ENCODE measurements around the gene BICD2.

Gene BICD2

DNA sequence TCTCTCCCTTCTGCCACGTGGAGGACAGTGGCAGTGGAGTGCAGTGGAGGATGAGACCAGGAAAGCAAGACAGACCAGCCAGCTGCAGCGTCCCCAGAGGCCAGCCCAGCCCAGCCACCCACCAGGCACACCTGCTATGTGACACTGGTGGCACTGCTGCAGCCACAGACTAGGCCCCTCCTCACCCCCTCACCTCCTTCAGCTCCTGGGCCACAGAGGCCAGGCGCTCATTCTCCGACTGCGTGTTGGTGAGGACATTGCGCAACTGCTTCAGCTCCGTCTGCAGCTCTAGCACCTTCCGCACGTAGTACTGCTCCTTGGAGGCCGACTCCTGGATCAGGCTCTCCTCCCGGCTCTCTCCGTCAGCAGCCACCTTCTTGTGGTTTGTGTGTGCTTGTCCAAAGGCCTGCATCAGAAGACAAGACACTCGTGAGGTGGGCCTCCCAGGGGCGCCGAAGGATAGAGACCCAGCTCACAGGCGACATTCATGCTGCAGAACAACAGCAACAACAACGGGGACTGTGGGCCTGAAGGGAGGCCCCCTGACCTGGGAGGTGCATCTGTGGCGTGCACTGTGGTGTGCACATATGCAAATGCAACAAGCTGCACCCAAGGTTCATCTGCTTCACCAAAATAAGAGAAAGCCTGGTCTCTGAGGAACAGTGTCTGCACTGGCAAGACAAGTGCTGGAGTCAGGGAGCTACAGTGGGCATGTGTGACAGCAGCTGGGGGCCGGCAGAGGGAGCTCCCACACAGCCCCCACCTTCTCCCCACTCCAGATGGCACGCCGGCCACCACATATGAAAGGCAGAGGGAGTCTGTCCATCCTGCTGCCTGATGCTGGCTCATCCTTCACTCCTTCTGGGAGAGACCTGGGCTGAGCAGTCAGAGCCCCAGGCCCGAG lies 35.5 kb downstream of the BICD2 start:
- H3K4me3 ChIP-seq (ENCODE audit: low read depth, low read length): no peak overlapping the region

DNA sequence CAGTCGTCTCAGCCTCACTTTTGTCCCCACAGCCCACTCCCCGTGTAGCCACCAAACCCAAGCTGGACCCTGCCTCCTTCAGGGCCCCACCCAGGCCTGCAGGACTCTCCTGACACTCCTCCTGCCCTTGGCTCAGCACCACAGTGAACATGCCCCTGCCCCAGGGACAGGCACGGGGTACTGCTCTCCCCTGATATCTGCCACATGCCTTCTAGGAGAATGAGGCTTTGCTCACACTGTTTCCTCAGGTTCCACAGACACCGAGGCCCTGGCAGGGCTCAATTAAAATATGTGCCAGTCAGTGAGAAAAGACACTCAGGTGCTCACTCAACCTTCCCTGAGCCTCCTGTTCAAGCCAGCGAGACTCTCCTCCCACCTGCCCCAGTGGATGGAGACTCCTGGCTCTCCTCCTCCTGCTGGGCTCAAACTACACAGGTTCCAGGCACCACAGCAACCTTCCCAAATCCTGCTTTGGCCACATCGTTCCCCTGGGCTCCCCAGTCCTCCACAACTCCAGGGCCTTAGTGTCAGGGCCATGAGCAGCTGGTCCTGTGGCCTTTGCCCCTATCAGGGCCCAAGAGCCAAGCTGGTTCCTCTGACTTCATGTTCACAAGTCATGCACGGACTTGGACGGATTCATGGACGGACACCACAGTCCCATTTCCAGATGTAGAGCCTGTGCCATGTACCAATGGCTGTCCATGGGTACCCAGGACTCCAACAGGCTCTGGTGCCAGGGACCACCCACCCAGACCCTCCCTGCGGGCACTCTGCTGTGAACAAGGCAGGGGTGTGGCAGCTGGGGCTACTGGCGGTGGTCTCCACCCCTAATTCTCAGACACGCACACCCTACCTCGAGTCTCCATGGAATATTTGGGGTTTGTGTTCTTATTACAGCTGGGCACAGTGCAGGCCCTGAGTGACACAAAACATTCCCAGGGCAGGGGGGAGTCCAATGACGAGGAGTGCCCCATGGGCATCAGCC lies 36.6 kb downstream of the BICD2 start:
- H3K4me3 ChIP-seq (ENCODE audit: low read depth, low read length): no peak overlapping the region

DNA sequence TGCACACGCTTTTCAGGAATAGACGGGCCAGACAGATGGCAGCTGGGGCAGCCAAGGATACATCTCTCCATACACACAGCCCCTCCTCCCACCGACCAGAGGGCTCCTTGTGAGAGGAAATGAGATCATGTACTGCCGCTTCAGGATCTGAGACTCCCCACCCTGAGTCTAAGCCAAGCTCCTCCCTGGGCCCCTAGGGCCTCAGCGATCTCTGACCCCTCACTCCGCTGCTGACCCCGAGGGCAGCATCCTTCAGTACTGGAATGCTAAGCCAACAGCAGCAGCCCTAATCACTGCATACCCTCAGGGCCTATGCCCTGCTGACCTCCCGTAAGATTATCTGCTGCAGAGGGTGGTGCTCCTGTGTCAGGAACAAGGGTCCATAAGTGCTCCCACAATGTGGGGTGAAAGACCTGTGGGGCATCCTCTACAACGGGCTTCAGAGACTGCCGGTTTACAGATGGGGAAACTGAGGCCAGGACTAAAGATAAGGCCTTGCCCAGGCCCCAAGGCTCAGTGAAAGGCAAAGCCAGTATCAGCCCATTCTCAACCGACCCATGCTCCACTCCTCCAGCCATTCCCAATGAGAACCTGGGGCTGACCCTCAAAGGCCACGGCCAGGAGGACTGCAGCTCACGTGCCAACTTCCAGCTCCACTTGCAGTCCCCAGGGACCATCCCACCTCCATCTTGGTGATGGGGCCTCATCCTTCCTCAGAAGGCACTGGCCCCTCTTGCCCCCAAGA lies 37.5 kb downstream of the BICD2 start:
- H3K4me3 ChIP-seq (ENCODE audit: low read depth, low read length): no peak overlapping the region

DNA sequence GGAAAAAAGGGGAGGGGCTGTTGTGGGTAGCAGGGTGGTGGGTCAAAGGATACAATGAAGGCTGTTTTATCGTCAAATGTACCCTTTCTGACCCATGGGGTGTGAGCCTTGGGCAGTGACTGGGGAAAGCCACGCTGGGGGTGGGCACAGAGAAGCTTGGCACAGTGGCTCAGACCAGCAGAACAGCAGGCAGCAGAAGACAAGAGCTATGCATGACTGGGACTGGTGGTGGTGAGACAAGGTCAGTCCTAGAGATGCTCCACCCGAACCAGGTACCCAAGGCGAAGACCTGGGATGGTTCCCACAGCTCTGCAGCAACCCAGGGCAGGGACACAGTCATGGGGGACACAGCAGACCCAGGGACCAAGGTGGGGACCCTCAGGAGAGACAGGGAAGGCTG lies 38.3 kb downstream of the BICD2 start:
- H3K4me3 ChIP-seq (ENCODE audit: low read depth, low read length): no peak overlapping the region

DNA sequence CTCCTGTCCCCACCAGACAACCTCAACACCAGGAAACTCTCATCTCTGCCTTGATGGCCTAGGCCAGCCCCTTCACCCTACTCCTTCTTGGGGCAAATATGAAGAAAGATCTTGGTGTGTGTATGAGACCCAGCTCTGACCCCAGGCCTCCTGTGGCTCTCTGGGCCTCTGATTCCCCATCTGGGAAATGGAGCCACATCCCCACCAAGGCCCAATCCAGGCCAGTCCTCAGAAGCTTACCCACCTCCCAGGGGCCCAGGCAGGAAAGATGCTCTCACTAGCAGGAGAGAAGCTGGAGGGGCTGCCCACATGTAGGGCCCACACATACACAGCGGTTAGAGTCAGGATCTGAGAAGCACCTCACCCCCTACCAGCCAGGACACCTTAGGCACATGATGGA lies 38.9 kb downstream of the BICD2 start:
- H3K4me3 ChIP-seq (ENCODE audit: low read depth, low read length): no peak overlapping the region

DNA sequence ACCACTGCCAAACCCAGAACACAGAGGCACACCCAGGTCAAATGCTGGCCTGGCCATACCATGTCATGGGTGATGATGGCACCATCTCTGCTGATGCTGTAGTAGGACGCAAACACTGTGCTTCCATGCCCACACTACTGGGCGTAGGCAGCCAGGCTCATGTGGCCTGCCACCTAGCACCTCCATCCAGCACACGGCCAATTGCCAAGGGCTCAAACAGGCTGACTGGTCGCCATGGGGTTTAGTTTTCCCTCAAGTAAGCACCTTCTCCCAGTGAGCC lies 39.4 kb downstream of the BICD2 start:
- H3K4me3 ChIP-seq (ENCODE audit: low read depth, low read length): no peak overlapping the region

DNA sequence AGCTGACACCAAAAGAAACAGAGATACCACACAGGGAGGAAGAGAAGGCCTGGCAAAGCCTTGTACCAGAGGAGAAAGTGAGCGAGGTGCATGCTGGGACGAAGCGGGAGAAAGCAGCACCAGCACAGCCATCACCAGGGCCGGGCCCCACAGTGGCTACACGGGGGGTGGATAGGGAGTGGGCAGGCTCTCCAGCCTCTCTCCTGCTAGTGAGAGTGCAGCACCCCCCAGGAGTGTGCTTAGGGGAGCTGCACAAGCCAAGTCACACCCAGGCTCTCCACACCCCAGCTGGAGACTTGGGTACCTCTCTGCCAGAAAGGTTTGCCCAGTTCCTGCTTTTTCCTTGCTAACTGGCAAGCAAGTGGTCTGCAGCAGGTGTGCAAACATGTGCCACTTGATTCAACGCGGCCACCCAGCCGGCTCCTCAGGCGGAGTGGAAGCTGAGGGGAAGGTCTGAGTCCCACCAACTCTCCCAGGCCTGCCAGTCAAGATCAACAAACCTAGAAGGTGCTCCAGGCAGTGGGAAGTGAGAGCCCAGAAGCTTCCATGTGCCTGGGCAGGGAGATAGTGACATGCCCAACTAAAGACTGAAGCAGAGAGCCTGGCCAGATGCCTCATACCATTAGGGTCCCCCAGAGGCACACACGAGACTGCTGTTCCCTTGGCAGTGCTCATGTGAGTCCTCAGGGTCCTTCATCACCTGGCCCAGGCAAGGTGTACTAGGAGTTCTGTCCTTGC lies 39.9 kb downstream of the BICD2 start:
- no peak overlapping the region for H3K4me3 ChIP-seq (ENCODE audit: low read depth, low read length)

DNA sequence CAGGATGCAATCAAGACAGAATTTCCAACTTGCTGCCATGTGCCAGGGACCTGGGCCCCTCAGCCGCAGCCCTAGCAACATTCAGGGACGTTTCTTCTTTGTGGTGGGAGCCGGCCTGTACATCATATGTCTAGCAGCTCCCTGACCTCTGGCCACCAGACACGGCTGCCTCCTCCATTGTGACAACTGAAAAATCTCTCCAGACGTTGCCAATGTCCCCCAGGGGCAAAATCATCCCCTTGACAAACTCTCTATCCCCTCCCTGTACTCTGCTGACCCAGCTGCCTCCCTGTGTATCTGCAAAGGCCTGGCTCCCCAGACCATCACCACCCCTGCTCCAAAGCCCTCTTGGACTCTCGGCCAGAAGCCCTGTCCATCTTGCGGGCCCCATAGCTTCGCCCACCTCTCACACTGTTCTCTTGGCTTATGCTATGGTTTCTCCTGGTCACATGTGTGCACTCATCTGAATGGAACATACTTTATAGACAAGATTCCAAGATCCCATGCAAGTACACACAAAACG lies 40.8 kb downstream of the BICD2 start:
- no peak overlapping the region for H3K4me3 ChIP-seq (ENCODE audit: low read depth, low read length)

DNA sequence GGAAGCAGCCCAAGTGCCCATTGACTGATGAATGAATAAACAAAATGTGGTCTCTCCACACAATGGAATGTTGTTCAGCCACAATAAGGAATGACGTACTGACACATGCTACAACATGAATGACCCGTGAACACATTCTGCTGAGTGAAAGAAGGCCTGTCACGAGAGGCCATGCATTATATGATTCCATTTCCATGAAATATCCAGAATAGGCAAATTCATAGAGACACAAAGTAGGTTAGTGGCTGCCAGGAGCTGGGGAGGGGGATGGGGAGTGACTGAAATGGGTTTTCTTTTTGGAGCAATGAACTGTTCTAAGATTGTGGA lies 41.4 kb downstream of the BICD2 start:
- H3K4me3 ChIP-seq (ENCODE audit: low read depth, low read length): no peak overlapping the region

DNA sequence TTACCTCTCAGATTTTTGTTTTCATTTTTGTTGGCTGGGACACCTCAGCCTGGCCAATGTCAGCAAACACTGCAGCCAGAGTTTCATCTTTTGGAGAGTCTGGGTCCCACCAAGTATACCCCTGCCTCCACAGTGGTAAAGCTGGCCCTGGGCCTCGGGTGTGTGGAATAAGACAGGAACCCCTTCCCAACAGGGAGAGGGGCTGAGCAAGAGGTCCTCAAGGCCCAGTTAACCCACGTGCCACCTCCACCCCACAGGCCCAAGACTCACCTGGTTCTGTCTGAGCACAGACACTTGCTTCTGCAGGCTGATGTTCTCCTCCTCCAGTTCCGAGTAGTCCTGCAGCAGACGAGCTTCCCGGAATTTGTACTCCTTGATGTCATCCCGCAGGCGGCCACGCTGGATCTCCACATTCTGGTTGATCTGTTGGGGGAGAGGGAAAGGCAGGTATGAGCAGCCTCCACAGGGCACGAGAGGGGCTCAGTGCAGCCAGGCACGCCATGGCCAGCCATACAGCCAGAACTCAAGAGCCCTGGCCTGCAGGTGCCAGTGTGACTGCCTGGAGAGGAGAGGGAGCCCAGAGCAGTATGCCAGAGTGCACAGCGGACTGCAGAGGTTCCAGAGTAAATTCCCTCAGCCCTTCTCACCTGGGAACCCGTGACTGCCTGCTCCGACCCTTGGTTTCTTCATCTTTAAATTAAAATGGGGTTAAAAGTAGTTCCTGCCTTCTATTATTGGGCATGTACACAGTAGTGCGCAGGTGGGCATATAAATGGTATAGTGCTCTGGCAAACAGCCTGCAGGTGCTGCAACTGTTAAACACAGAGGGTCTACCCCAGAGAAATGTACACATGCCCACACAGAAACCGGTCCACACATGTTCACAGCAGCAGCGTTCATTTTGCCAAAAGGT lies 42.0 kb downstream of the BICD2 start:
- H3K4me3 ChIP-seq (ENCODE audit: low read depth, low read length): no peak overlapping the region

DNA sequence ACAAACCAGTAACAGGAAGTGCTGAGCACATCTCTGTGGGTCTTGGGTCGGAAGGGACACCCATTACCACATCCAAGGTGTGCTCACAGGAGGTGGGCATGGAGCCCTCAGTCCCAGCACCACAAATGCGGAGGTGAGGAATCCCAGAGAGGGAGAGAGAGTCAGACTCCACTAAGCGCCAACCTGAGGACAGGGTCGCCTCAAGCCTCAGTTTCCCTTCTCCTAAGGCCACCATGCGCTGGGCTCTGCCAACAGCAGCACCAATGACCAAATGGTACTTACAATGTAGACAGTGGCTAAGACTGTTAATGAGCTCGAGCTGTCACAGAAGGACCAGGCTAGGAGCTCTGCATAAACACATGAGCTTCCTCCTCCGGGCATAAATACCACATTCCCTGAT lies 43.1 kb downstream of the BICD2 start:
- no peak overlapping the region for H3K4me3 ChIP-seq (ENCODE audit: low read depth, low read length)

DNA sequence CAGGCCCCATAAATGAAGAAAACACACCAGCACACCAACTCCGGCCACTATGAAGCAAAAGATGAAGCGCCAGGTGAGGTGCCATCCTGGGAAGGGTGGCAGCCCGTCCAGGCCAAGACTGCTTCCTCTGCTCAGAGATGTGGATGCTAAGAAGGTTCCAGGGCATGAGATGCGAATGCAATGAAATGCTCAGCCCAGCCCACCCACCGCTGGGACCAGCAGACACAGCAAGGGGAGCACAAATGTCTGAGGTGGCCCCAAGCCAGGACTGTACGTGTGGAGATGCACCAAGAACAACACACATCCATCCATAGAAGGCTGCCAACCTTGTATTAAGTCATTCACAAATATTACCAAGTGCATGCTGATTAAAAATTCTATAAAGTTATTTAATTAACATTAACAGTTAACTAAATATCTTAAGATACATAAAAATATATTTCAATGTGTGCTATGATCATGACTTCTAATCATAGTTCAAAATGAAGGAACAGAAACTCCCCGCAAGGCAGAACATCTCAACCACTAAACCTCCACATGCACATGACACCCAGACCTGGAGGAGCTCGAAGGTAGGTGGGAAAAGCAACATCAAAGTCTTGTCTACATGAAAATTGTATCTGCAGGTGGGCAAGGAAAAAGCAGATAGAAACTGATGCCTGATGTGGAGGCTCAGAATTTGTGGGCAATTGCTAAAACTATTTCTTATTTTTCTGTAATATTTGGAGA lies 43.7 kb downstream of the BICD2 start:
- no peak overlapping the region for H3K4me3 ChIP-seq (ENCODE audit: low read depth, low read length)

DNA sequence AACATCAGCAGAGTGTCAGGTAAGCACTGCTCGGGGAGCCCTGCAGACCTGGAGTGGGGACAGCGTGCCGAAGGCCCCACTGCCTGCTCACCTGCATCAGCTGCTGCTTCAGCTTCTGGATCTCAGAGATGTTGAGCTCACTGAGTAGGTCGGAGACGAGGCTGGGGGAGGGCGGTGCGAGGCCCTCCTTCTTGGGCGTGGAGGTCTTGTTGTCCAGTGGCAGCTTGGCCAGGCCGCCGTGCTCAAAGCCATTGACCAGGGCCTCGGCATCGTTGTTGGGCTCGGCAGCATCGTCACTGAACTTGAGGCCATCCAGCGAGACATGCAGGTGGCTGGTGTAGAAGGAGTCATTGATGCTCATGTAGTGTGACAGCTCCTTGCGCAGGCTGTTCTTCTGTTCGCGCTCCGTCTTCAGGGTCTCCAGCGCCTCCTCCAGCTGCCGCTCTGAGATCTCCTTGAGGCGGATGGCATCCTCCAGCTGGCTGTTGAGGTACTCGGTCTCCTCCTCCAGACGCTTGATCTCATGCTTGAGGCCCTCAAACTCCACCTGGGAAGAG lies 44.3 kb downstream of the BICD2 start:
- H3K4me3 ChIP-seq (ENCODE audit: low read depth, low read length): no peak overlapping the region

DNA sequence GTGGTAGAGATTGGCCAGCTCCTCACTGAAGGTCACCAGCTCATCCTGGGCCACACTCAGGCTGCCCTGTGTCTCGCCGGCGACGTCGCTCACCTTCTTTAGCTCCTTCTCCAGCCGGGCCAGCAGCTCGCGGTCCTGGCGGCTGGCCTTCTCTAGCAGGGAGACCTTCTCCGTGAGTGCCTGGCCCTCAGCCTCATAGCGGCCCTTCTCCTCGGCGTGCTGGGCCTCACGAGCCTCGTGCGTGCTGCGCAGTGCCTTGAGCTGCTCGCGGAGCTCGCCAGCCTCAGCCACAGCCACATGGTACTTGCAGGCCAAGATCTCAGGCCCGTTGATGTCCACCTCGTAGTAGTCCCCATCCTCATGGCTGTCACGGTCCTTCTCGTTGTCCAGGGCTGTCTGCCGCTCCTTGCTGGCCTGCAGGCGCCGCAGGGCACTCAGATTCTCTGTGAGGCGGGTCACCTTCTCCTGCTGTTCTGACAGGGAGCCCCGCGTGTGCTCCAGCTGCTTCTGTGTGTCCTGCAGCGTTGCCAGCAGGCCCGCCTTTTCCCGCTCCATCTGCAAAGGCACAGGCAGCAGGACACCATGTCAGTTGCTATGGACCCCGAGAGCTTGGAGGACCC lies 45.5 kb downstream of the BICD2 start:
- no peak overlapping the region for H3K4me3 ChIP-seq (ENCODE audit: low read depth, low read length)

DNA sequence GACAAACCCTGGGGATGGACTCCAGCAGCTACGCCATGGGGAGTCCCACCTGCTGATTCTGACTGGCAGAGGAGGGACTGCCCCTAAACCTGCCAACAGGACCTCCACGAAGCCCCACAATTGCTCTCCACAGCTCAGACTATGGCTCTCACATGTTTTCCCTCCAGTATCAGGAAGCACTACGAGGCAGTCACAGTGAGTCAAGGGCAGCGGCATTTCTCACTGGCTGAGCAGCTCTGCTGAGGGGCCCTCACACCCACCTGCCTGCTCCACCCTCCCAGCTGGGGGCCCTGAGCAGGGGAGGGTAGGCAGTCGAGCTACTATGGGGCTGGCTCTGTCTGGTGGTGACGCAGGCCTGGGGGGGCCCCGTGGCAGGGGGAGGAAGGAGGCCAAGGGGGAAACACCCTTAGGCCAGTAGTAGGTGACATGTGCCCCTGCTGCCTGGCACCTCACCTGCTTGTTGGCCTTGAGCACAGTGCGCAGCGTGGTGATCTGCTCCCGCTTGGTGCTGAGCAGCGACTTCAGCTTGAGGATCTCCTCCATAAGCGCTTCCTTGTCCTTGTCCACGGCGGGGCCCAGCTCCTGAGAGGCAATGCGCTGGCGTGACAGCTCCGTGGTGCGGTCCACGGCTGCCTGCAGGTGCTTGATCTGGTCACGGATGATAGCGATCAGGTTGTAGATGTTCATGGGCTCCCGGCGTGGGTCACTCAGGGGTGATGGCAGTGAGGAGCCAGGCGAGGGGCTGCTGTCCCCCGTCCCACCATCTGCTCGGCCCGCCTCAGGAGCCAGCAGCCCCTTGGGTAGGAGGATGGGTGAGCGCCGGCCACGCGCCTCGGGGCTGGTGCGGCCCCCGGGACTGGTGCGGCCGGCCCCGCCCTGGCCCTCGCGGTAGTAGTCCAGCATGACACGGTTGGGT lies 46.3 kb downstream of the BICD2 start:
- H3K4me3 ChIP-seq (ENCODE audit: low read depth, low read length): no peak overlapping the region

DNA sequence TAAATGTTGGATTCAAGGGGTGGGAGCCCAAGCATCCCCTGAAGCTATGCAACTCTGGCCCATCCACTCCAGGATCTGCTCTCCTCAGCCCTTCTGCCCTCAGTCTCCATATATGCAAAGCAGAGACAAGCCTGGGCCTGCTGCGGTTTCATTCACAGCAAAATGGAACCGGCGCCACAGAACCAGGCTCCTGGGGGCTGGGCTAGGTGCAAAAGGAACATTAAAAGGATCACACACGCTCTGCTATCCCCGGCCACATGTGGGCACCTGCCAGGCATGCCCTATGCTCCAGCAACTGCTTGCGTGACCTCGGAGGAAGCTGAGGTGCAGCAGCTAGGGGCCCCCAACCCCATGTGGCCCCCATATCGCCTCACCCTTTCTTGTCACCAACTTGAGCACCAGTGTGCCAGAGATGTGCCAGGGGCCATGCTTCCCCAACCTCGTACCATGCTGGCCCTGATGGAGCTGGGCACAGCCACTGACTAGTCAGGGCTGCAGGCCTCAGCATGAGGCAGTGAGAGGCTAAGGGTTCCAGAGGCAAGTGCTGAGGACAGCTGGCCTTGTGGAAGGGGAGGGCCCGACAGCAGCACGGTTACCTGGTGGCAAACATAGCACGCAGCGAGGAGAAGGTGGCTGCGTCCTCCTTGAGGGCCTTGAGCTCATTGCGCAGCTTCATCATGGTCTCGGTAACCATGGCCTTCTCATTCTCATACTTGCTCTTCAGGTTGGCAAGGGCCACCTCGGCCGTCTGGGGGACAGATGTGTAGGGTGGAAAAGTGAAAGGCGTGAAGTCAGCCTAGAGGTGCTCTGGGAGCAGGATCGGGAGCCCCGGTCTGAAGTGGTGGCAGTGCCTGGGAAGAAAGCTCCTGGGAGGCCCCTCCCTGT lies 47.2 kb downstream of the BICD2 start:
- no peak overlapping the region for H3K4me3 ChIP-seq (ENCODE audit: low read depth, low read length)
